GM18517 (cell line): Measurements from ENCODE around the gene SMARCC2.
"Not testable (repeated sequence)": the region's sequence is repeated elsewhere in the genome, so short reads cannot be mapped to it uniquely, and the experiment has no call there.

Source experiments
- ATAC-seq: cut with Tn5 transposase; IDR thresholded peaks from one replicate; pipeline ENCODE4 v1.9.1; 2021; ENCODE audit warnings: mild to moderate bottlenecking, moderate library complexity; ENCODE audit not compliant: unreplicated experiment

The SMARCC2 gene

GRCh38 chr12:56165369-56165768, 23.9 kb downstream of the SMARCC2 start:
- no peak for ATAC-seq

- ATAC-seq = no peak
These were observed 24.9 kb downstream of the SMARCC2 start for GRCh38 chr12:56164345-56164729.

GRCh38 chr12:56163533-56164344, 25.5 kb downstream of the SMARCC2 start:
- ATAC-seq = no peak

GRCh38 chr12:56162468-56163290, 26.6 kb downstream of the SMARCC2 start:
- ATAC-seq = no peak

GRCh38 chr12:56161690-56162351, 27.5 kb downstream of the SMARCC2 start:
- ATAC-seq = no peak

- ATAC-seq = no peak
These were observed 28.2 kb downstream of the SMARCC2 start for GRCh38 chr12:56160894-56161689.

GRCh38 chr12:56160193-56160763, 29.0 kb downstream of the SMARCC2 start:
- no peak for ATAC-seq

GRCh38 chr12:56159482-56160192, 29.6 kb downstream of the SMARCC2 start:
- no peak for ATAC-seq

GRCh38 chr12:56158926-56159461, 30.3 kb downstream of the SMARCC2 start:
- no peak for ATAC-seq

- peak; percentile 77 for ATAC-seq
These were observed 31.0 kb downstream of the SMARCC2 start, which contains the start of gene MYL6 for GRCh38 chr12:56158029-56158925. MYL6 (plus strand) TSS chr12:56158359; CDS start chr12:56158402, 43 bp downstream.

- ATAC-seq = peak; percentile 28
These were observed 31.9 kb downstream of the SMARCC2 start for GRCh38 chr12:56157201-56158028.

- not testable (repeated sequence) for ATAC-seq
These were observed 32.7 kb downstream of the SMARCC2 start for GRCh38 chr12:56156464-56157200.

- ATAC-seq = no peak
These were observed 33.9 kb downstream of the SMARCC2 start for GRCh38 chr12:56155256-56155845.

- no peak for ATAC-seq
These were observed 34.5 kb downstream of the SMARCC2 start for GRCh38 chr12:56154818-56155217.

GRCh38 chr12:56154246-56154771, 35.0 kb downstream of the SMARCC2 start:
- ATAC-seq = no peak

GRCh38 chr12:56153678-56154065, 35.6 kb downstream of the SMARCC2 start:
- no peak for ATAC-seq
